H9 (cell line): Measurements from ENCODE around the gene ABCA13. TPM values are rescaled to one million over a fixed set of nuclear protein-coding genes. Genes with fewer than 3 reads are reported as not detected.
A peak's percentile ranks its signal among the peaks of the same experiment; 100 is the strongest.

ENCODE experiments used
- DNase-seq: peaks from one replicate; pipeline ENCODE4 v3.0.0-alpha.2; 2017
- H2AFZ ChIP-seq: one replicate; pipeline ENCODE4 v1.6.1; 2013; ENCODE audit warnings: mild to moderate bottlenecking, low read length, control low read depth, moderate library complexity
- H2AK5ac ChIP-seq: 2 replicates; pipeline ENCODE4 v1.6.1; 2013; ENCODE audit warnings: low read length, control low read depth, mixed read lengths; ENCODE audit not compliant: insufficient read length
- H2BK120ac ChIP-seq: one replicate; pipeline ENCODE4 v1.6.1; 2013; ENCODE audit warnings: low read depth, mild to moderate bottlenecking, low read length, control low read depth, inconsistent platforms; ENCODE audit not compliant: poor library complexity, severe bottlenecking
- H2BK12ac ChIP-seq: 2 replicates; pipeline ENCODE4 v1.6.1; 2013; ENCODE audit warnings: low read length, control low read depth, mixed read lengths, low read depth; ENCODE audit not compliant: insufficient read length
- H2BK15ac ChIP-seq: 2 replicates; pipeline ENCODE4 v1.6.1; 2013; ENCODE audit warnings: low read depth, low read length, control low read depth
- H2BK20ac ChIP-seq: one replicate; pipeline ENCODE4 v1.6.1; 2013; ENCODE audit warnings: low read depth, mild to moderate bottlenecking, low read length, control low read depth, inconsistent platforms; ENCODE audit not compliant: poor library complexity, severe bottlenecking
- H2BK5ac ChIP-seq: 2 replicates; pipeline ENCODE4 v1.6.1; 2013; ENCODE audit warnings: low read length, control low read depth, mixed read lengths; ENCODE audit not compliant: insufficient read length
- H3K14ac ChIP-seq: 2 replicates; pipeline ENCODE4 v1.6.1; 2013; ENCODE audit warnings: low read length, control low read depth; ENCODE audit not compliant: insufficient read depth
- H3K18ac ChIP-seq: 2 replicates; pipeline ENCODE4 v1.6.1; 2013; ENCODE audit warnings: low read depth, mild to moderate bottlenecking, mixed read lengths, low read length, control low read depth; ENCODE audit not compliant: insufficient read length
- H3K23ac ChIP-seq: 2 replicates; pipeline ENCODE4 v1.6.1; 2013; ENCODE audit warnings: low read length, control low read depth, mixed read lengths, low read depth; ENCODE audit not compliant: insufficient read length
- H3K23me2 ChIP-seq: 2 replicates; pipeline ENCODE4 v1.6.1; 2013; ENCODE audit warnings: low read depth, mild to moderate bottlenecking, mixed read lengths, low read length, control low read depth; ENCODE audit not compliant: insufficient read length, poor library complexity, severe bottlenecking
- H3K27ac ChIP-seq: 2 replicates; pipeline ENCODE4 v1.5.1; 2013; ENCODE audit warnings: low read length, control low read depth, mixed read lengths, low read depth; ENCODE audit not compliant: insufficient read length
- H3K27me3 ChIP-seq: 2 replicates; pipeline ENCODE4 v1.6.1; 2013; ENCODE audit warnings: low read length, control low read depth, inconsistent platforms; ENCODE audit not compliant: insufficient read depth
- H3K4ac ChIP-seq: 2 replicates; pipeline ENCODE4 v1.6.1; 2013; ENCODE audit warnings: low read depth, mild to moderate bottlenecking, control low read depth, inconsistent platforms, low read length, moderate library complexity
- H3K4me1 ChIP-seq: 2 replicates; pipeline ENCODE4 v1.6.1; 2013; ENCODE audit warnings: low read length, control low read depth, inconsistent platforms; ENCODE audit not compliant: insufficient read depth
- H3K4me2 ChIP-seq: 2 replicates; pipeline ENCODE4 v1.6.1; 2013; ENCODE audit warnings: low read length, control low read depth, mixed read lengths; ENCODE audit not compliant: insufficient read length, insufficient read depth
- H3K56ac ChIP-seq: 2 replicates; pipeline ENCODE4 v1.6.1; 2013; ENCODE audit warnings: low read depth, mild to moderate bottlenecking, mixed read lengths, low read length, control low read depth; ENCODE audit not compliant: insufficient read length
- H3K79me1 ChIP-seq: 2 replicates; pipeline ENCODE4 v1.6.1; 2013; ENCODE audit warnings: low read depth, mild to moderate bottlenecking, moderate library complexity, low read length, control low read depth, inconsistent platforms; ENCODE audit not compliant: insufficient read depth, poor library complexity, severe bottlenecking
- H3K79me2 ChIP-seq: 2 replicates; pipeline ENCODE4 v1.6.1; 2013; ENCODE audit warnings: low read length, control low read depth, inconsistent platforms; ENCODE audit not compliant: insufficient read depth
- H3K9ac ChIP-seq: 2 replicates; pipeline ENCODE4 v1.6.1; 2013; ENCODE audit warnings: low read length, control low read depth, mixed read lengths; ENCODE audit not compliant: insufficient read length; ENCODE audit errors: extremely low read depth
- H3K9me3 ChIP-seq: one replicate; pipeline ENCODE4 v1.6.1; 2013; ENCODE audit warnings: low read depth, low read length, inconsistent platforms; ENCODE audit not compliant: control insufficient read depth
- H3T11ph ChIP-seq: one replicate; pipeline ENCODE4 v1.6.1; 2013; ENCODE audit warnings: mild to moderate bottlenecking, low read length, control low read depth, inconsistent platforms
- H4K20me1 ChIP-seq: one replicate; pipeline ENCODE4 v1.6.1; 2013; ENCODE audit not compliant: control insufficient read depth, insufficient read length, insufficient read depth
- H4K5ac ChIP-seq: 2 replicates; pipeline ENCODE4 v1.6.1; 2013; ENCODE audit warnings: low read depth, mild to moderate bottlenecking, mixed read lengths, low read length, control low read depth; ENCODE audit not compliant: insufficient read length
- H4K8ac ChIP-seq: replicated peaks from 2 replicates; pipeline ENCODE4 v1.6.1; 2013; ENCODE audit warnings: low read length, control low read depth, mixed read lengths, low read depth; ENCODE audit not compliant: insufficient read length
- H4K91ac ChIP-seq: 2 replicates; pipeline ENCODE4 v1.6.1; 2013; ENCODE audit warnings: low read depth, mild to moderate bottlenecking, moderate library complexity, mixed read lengths, low read length, control low read depth; ENCODE audit not compliant: insufficient read length
- H3K27ac Mint-ChIP-seq, 3 experiments: 2 replicates in 2 of 3; 3 replicates in 1 of 3; pipeline ENCODE4 v1.8.0; 2020 to 2021; ENCODE audit warnings: mixed read lengths in 3 of 3, mild to moderate bottlenecking in 1 of 3, moderate library complexity in 1 of 3
- H3K27me3 Mint-ChIP-seq: 2 replicates; pipeline ENCODE4 v1.8.0; 2021; ENCODE audit warnings: low read depth, mild to moderate bottlenecking, moderate library complexity, mixed read lengths
- H3K36me3 Mint-ChIP-seq, 3 experiments: 2 replicates in 2 of 3; 3 replicates in 1 of 3; pipeline ENCODE4 v1.8.0; 2020 to 2021; ENCODE audit warnings: low read depth in 3 of 3, mixed read lengths in 3 of 3; ENCODE audit not compliant: insufficient read depth in 1 of 3
- H3K4me1 Mint-ChIP-seq, 2 experiments: 2 replicates each; pipeline ENCODE4 v1.8.0; 2020; ENCODE audit warnings: mixed read lengths in 2 of 2
- H3K4me3 Mint-ChIP-seq, 2 experiments: 2 replicates in 1 of 2; 3 replicates in 1 of 2; pipeline ENCODE4 v1.8.0; 2020 to 2021; ENCODE audit warnings: mild to moderate bottlenecking in 2 of 2, mixed read lengths in 2 of 2, moderate library complexity in 1 of 2
- H3K9me3 Mint-ChIP-seq, 2 experiments: 2 replicates in 1 of 2; 3 replicates in 1 of 2; pipeline ENCODE4 v1.8.0; 2020; ENCODE audit warnings: mild to moderate bottlenecking in 2 of 2, mixed read lengths in 2 of 2, moderate library complexity in 1 of 2
- CTCF ChIP-seq: fragments of 200-600 bp; sonication (generic); conservative IDR thresholded peaks from 3 replicates; pipeline ENCODE4 v1.8.0; 2021; ENCODE audit warnings: antibody characterized with exemption, mild to moderate bottlenecking
- WGBS: extraction: QIAGEN DNeasy Blood & Tissue Kit; methylation state at CpG from one replicate; pipeline ENCODE4 v1.1.7; 2013; ENCODE audit warnings: missing lambda C conversion rate, low lambda C conversion rate, mixed read lengths; ENCODE audit not compliant: insufficient read length; ENCODE audit errors: extremely low coverage; 5-methylcytosine and 5-hydroxymethylcytosine counted together
- total RNA-seq: library from RNA; stranded (reverse); gene quantifications from 2 replicates; pipeline ENCODE4 v1.2.1, GENCODE V29; 2021

The ABCA13 gene
- total RNA-seq, 1 experiment from 2014 or later = 0.11 TPM

- Histone ChIP-seq H2BK120ac (no peak overlapping the region), H3K18ac (no peak overlapping the region), H3K56ac (no peak overlapping the region), H3K79me2 (no peaks in the 10 kb centered on the region), H3K79me1 (no peaks in the 10 kb centered on the region), H3K27me3 (no peaks in the 10 kb centered on the region), H2BK5ac (no peak overlapping the region), H2BK20ac (no peak overlapping the region), H2BK15ac (no peak overlapping the region), H3K4me2 (no peak overlapping the region), H4K91ac (no peak overlapping the region), H2AK5ac (no peak overlapping the region), H4K8ac (no peak overlapping the region), H3K27ac (no peak overlapping the region), H4K20me1 (no peaks in the 10 kb centered on the region), H3T11ph (no peak overlapping the region), H3K4ac (no peak overlapping the region), H3K14ac (no peak overlapping the region), H3K23ac (no peak overlapping the region), H2BK12ac (no peak overlapping the region), H4K5ac (no peak overlapping the region), H3K9me3 (no peaks in the 10 kb centered on the region), H3K23me2 (no peaks in the 10 kb centered on the region), H3K4me1 (no peaks in the 10 kb centered on the region; the same call in 1 of the 2 replicates), H3K9ac (no peak overlapping the region), H2AFZ (no peak overlapping the region)
- WGBS = no CpG with 5 or more reads among the region's 3 CpGs
- Mint-ChIP-seq H3K27ac (no peak overlapping the region), H3K27me3 (no peaks in the 10 kb centered on the region), H3K4me1 (peaks cover 9 to 19% of the 10 kb centered on the region in 2 experiments), H3K36me3 (no peaks in the 10 kb centered on the region), H3K9me3 (no peaks in the 10 kb centered on the region), H3K4me3 (no peak overlapping the region)
- peak; percentile 82 for TF ChIP-seq CTCF
- no peak for DNase-seq
Measured at GRCh38 chr7:48424731-48425130, 253.5 kb downstream of the ABCA13 start.
